SK-N-SH (cell line): ENCODE results near the gene NRL.
"Not testable (repeated sequence)": the region's sequence is repeated elsewhere in the genome, so short reads cannot be mapped to it uniquely, and the experiment has no call there.

Source experiments
- EP300 ChIP-seq, 2 experiments: IDR thresholded peaks; 2 replicates each; pipeline versions ENCODE4 v1.4.0 to v1.6.1; 2012; ENCODE audit warnings: borderline replicate concordance in 1 of 2, low read depth in 1 of 2, low read length in 1 of 2
- FOXM1 ChIP-seq: IDR thresholded peaks from 2 replicates; pipeline ENCODE4 v1.4.0; 2012; ENCODE audit warnings: low read depth, mild to moderate bottlenecking
- MXI1 ChIP-seq: IDR thresholded peaks from 2 replicates; pipeline ENCODE4 v1.6.1; 2012; ENCODE audit warnings: mild to moderate bottlenecking, low read depth, low read length, improper control_type of control experiment
- POLR2AphosphoS5 ChIP-seq: IDR thresholded peaks from 2 replicates; pipeline ENCODE4 v1.6.1; 2012; ENCODE audit warnings: low read depth, low read length
- RFX5 ChIP-seq: IDR thresholded peaks from 2 replicates; pipeline ENCODE4 v1.6.1; 2012; ENCODE audit warnings: mild to moderate bottlenecking, improper control_type of control experiment, low read length
- TAF1 ChIP-seq: IDR thresholded peaks from 2 replicates; pipeline ENCODE4 v1.6.1; 2012; ENCODE audit warnings: low read depth, mild to moderate bottlenecking, low read length, moderate library complexity, borderline replicate concordance
- TCF12 ChIP-seq: IDR thresholded peaks from 2 replicates; pipeline ENCODE4 v1.4.0; 2012
- YY1 ChIP-seq: IDR thresholded peaks from 2 replicates; pipeline ENCODE4 v1.4.0; 2012; ENCODE audit warnings: low read depth, mild to moderate bottlenecking
- TF ChIP-seq, protein P1 (sequence below): fragments of 200-600 bp; sonication (generic); IDR thresholded peaks from 2 replicates; pipeline ENCODE4 v1.6.1; 2017; ENCODE audit warnings: antibody characterized with exemption, mild to moderate bottlenecking, moderate library complexity
- TF ChIP-seq, protein P2 (sequence below): IDR thresholded peaks from 2 replicates; pipeline ENCODE4 v1.6.1; 2012; ENCODE audit warnings: mild to moderate bottlenecking, low read depth, low read length, moderate library complexity

DNA sequence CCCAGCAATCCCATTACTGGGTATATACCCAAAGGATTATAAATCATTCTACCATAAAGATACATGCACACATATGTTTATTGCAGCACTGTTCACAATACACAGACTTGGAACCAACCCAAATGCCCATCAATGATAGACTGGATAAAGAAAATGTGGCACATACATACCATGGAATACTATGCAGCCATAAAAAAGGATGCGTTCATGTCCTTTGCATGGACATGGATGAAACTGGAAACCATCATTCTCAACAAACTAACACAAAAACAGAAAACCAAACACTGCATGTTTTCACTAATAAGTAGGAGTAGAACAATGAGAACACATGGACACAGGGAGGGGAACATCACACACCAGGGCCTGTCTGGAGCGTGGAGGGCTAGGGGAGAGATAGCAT is 83.4 kb downstream of the NRL start:
- TF ChIP-seq EP300 (IDR thresholded peaks at IDR 0.05; ENCODE audit: borderline replicate concordance in 1 of 2, low read depth in 1 of 2, low read length in 1 of 2); FOXM1; POLR2AphosphoS5; TAF1; MXI1; TCF12; RFX5; YY1: not testable (repeated sequence)
- TF ChIP-seq, protein P1, sequence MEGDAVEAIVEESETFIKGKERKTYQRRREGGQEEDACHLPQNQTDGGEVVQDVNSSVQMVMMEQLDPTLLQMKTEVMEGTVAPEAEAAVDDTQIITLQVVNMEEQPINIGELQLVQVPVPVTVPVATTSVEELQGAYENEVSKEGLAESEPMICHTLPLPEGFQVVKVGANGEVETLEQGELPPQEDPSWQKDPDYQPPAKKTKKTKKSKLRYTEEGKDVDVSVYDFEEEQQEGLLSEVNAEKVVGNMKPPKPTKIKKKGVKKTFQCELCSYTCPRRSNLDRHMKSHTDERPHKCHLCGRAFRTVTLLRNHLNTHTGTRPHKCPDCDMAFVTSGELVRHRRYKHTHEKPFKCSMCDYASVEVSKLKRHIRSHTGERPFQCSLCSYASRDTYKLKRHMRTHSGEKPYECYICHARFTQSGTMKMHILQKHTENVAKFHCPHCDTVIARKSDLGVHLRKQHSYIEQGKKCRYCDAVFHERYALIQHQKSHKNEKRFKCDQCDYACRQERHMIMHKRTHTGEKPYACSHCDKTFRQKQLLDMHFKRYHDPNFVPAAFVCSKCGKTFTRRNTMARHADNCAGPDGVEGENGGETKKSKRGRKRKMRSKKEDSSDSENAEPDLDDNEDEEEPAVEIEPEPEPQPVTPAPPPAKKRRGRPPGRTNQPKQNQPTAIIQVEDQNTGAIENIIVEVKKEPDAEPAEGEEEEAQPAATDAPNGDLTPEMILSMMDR: not testable (repeated sequence)
- TF ChIP-seq, protein P2, sequence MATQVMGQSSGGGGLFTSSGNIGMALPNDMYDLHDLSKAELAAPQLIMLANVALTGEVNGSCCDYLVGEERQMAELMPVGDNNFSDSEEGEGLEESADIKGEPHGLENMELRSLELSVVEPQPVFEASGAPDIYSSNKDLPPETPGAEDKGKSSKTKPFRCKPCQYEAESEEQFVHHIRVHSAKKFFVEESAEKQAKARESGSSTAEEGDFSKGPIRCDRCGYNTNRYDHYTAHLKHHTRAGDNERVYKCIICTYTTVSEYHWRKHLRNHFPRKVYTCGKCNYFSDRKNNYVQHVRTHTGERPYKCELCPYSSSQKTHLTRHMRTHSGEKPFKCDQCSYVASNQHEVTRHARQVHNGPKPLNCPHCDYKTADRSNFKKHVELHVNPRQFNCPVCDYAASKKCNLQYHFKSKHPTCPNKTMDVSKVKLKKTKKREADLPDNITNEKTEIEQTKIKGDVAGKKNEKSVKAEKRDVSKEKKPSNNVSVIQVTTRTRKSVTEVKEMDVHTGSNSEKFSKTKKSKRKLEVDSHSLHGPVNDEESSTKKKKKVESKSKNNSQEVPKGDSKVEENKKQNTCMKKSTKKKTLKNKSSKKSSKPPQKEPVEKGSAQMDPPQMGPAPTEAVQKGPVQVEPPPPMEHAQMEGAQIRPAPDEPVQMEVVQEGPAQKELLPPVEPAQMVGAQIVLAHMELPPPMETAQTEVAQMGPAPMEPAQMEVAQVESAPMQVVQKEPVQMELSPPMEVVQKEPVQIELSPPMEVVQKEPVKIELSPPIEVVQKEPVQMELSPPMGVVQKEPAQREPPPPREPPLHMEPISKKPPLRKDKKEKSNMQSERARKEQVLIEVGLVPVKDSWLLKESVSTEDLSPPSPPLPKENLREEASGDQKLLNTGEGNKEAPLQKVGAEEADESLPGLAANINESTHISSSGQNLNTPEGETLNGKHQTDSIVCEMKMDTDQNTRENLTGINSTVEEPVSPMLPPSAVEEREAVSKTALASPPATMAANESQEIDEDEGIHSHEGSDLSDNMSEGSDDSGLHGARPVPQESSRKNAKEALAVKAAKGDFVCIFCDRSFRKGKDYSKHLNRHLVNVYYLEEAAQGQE: not testable (repeated sequence)
